GM10248 (cell line): ENCODE measurements around the gene LRRC41.
A peak's percentile ranks its signal among the peaks of the same experiment; 100 is the strongest.
"Not testable (repeated sequence)": the region's sequence is repeated elsewhere in the genome, so short reads cannot be mapped to it uniquely, and the experiment has no call there.

Source experiments
- CTCF ChIA-PET: fragments of 300-600 bp; sonication (Branson Sonifier 250); formaldehyde crosslinking; extraction: SDS; loops from one replicate; lab custom pipeline; 2021; ENCODE audit warnings: antibody characterized with exemption; lab: Yijun Ruan, JAX
- POLR2A ChIA-PET: fragments of 350-650 bp; sonication (Branson Sonifier 250); formaldehyde crosslinking; extraction: SDS; loops from one replicate; lab custom pipeline; 2020; ENCODE audit warnings: antibody characterized with exemption; lab: Yijun Ruan, JAX
- DNase-seq: peaks from one replicate; pipeline ENCODE4 v3.0.0; 2012; ENCODE audit errors: extremely low spot score
- TF ChIP-seq, protein P1 (sequence below): IDR thresholded peaks from 2 replicates; pipeline ENCODE4 v1.5.1; 2012; ENCODE audit warnings: mild to moderate bottlenecking, low read depth; ENCODE audit errors: extremely low read depth, missing control alignments, control extremely low read depth

Gene LRRC41

GRCh38 chr1:46342677-46343350 lies 39.4 kb upstream of the LRRC41 start:
- ChIA-PET POLR2A (interaction anchor here (0.6 to 1.1 kb wide), 2 partner anchors 9 kb away, joined by 3 to 5 read pairs; no protein-coding TSS in a partner anchor), CTCF (interaction anchor here (0.9 to 3.9 kb wide), 9 partner anchors 10 to 96 kb away, joined by 3 to 35 read pairs (median 3); no protein-coding TSS in a partner anchor)
- TF ChIP-seq, protein P1, sequence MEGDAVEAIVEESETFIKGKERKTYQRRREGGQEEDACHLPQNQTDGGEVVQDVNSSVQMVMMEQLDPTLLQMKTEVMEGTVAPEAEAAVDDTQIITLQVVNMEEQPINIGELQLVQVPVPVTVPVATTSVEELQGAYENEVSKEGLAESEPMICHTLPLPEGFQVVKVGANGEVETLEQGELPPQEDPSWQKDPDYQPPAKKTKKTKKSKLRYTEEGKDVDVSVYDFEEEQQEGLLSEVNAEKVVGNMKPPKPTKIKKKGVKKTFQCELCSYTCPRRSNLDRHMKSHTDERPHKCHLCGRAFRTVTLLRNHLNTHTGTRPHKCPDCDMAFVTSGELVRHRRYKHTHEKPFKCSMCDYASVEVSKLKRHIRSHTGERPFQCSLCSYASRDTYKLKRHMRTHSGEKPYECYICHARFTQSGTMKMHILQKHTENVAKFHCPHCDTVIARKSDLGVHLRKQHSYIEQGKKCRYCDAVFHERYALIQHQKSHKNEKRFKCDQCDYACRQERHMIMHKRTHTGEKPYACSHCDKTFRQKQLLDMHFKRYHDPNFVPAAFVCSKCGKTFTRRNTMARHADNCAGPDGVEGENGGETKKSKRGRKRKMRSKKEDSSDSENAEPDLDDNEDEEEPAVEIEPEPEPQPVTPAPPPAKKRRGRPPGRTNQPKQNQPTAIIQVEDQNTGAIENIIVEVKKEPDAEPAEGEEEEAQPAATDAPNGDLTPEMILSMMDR, result no peak
- DNase-seq, result no peak

- ChIA-PET CTCF (interaction anchor here (0.9 to 3.9 kb wide), 9 partner anchors 9 to 95 kb away, joined by 3 to 35 read pairs (median 3); no protein-coding TSS in a partner anchor), POLR2A (interaction anchor here (1.1 kb wide), 1 partner anchor 9 kb away, joined by 5 read pairs; no protein-coding TSS in a partner anchor)
- DNase-seq, result peak; percentile 40
- TF ChIP-seq, protein P1, result peak; percentile 42
These were observed 38.8 kb upstream of the LRRC41 start for GRCh38 chr1:46342084-46342656.

DNA sequence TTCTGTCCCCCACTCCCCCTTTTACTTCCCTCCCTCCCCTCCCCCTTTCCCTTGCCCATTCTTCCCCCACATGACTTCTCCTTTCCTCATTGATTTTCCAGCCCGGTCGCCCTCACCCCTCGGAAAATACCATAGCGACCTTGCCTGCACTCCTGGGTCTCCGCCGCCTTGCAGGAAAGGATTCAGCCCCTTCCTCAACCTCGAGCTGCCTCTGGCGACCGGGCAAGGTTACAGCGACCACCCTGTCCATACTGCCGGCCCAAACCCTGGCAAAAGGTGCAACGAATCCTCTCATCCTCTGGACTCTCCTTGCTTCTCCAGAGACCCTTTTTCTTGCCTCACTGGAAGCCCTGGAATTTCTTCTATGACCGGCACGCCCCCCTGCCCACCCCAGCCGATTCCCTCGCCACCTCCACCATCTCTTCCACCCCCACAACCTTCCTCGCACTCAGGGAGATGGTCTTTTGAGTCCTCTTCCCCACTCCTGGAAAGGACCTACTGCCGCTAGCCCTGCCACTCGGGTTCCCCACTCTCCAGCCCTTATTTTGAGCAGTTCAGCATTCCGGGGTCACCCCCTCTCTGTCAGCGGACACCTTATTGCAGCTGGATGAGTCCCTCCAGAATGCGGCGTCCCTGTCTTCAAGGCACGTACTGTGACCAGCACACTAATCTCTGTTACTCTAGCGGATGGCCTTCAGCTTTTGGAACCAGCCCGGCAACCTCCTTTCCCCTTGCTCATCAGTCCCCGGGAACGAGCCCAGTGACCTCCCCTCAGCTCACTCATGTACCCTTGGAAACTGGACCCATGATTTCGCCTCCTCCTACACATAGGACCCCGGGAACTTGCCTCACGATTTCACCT lies 38.0 kb upstream of the LRRC41 start:
- POLR2A ChIA-PET, result interaction anchor here (1.1 kb wide), 1 partner anchor 8 kb away, joined by 5 read pairs; no protein-coding TSS in a partner anchor
- DNase-seq, result no peak
- TF ChIP-seq, protein P1, result no peak
- CTCF ChIA-PET, result interaction anchor here (0.7 to 3.9 kb wide), 15 partner anchors 8 to 95 kb away, joined by 3 to 35 read pairs (median 3); partner anchors contain the start of genes LRRC41 and UQCRH

DNA sequence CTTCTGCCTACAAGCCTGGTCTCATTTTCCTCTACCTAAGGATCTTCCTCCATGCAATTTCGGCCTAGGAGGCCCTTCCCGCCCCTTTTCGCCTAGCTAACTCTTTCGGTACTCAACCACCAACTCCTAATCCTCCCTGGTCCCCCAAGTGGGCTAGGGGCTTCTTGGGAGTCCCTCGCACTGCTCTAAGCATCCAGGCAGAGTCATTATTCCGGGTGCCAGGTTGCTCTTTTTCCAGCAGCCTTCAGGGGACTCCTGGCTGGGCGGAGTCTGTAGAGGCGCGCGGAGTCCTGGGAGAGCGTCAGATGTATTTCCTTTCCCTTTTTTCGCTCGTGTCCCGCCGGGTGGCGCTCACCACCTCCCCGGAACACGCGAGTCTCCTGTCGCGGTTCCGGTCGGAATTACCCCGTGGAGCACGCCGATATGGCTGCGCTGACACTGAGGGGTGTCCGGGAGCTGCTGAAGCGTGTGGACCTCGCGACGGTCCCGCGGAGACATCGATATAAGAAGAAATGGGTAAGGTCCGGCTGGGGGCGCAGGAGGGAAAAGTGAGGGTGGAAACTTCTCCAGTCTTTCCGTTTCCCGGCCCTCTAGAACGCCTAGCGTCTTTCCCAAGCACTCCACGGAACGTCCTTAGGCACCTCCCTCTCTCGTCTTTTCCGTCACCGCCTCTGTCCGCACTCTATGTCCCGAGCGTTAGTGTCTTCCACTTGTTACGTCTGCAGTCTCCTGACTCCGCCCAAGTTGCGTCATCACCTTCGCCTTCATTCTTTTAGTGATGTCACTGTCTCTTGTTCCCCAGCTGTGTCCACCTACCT lies 37.2 kb upstream of the LRRC41 start, which contains the start of gene NSUN4:
NSUN4 (plus strand) TSS at position 404 of the 818 bp plus-strand sequence; CDS start at position 424, 20 bp downstream.
- ChIA-PET POLR2A (interaction anchor here (0.7 to 1.2 kb wide), 3 partner anchors 38 to 752 kb away, joined by 4 to 7 read pairs (median 4); partner anchors contain the start of genes LRRC41 and UQCRH), CTCF (interaction anchor here (0.7 to 3.2 kb wide), 10 partner anchors 7 to 94 kb away, joined by 3 to 13 read pairs (median 6); partner anchors contain the start of genes LRRC41 and UQCRH)
- DNase-seq, result peak; percentile 83
- TF ChIP-seq, protein P1, result peak; percentile 88

GRCh38 chr1:46337409-46337808 lies 34.0 kb upstream of the LRRC41 start:
- CTCF ChIA-PET, result interaction anchor here (2.9 kb wide), 1 partner anchor 10 kb away, joined by 12 read pairs; no protein-coding TSS in a partner anchor
- POLR2A ChIA-PET, DNase-seq: not testable (repeated sequence)

DNA sequence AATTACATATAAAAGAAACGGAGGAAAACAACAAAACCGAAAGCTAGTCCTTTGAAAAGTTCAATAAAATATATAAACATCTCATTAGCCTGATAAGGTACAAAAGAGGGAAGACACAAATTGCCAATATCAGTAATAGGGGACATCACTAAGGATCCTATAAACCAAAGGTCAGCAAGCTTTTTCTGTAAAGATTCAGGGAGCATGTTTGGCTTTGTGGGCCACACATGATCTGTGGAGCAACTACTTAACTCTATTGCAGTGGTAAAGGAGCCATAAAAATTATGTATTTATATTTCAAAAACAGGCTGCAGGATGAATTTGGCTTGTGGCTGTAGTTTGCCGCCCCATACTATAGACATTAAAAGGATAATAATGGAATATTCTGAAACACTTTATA lies 31.7 kb upstream of the LRRC41 start:
- CTCF ChIA-PET, result interaction anchor here (6.5 kb wide), 1 partner anchor 13 kb away, joined by 72 read pairs; no protein-coding TSS in a partner anchor
- TF ChIP-seq, protein P1, result no peak
- POLR2A ChIA-PET, result interaction anchor here (0.5 kb wide), 1 partner anchor 384 kb away, joined by 3 read pairs; the partner anchor contains the start of gene EFCAB14
- DNase-seq, result no peak
